Smooth muscle cell of bladder (primary cell): ENCODE data around the gene NAGK. TPM values are rescaled to one million over a fixed set of nuclear protein-coding genes. Genes with fewer than 3 reads are reported as not detected.

Experiments
- total RNA-seq: library from RNA; depleted of rRNA; stranded (reverse); fragments of >200 nt; gene quantifications from 2 replicates; pipeline ENCODE4 v1.2.3, GENCODE V29; 2014

Gene NAGK
- 45.4 and 60.7 TPM in 2 replicates for total RNA-seq

DNA sequence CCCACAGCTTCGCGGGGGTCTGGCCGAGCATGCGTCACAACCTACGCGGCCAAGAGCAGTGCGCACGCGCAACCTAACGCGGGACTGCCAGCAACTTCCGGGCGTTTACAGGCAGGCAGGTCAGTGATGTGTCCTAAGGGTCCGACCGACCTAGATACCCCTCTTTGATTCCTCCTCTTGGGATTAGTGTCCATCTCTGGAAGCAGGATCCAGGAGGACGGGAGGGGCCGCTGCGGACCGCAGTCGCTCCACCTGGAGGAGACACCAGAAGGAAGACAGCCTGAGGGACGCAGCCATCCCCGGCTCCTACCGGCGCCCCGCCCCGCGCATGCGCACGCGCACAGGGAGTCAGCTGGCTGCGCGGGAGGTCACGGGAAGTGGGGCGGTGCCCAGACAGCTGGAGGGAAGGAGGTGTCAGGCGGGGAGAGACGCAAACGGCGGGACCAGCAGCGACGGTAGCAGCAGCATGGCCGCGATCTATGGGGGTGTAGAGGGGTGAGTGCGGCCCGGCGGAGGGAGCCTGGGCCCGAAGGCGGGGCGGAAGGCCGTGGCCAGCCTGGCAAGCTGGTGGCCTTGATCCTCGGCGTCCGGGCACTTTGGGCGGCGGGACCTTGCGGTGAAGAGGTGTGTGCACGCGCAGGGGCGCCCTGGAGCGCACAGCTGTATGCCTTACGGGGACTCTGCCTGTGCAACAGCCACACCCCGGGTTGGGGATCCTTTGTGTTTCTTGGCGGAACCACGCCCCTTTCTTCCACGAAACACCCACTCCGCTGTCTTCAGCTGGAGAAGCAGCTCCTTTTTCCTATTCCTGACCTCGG, at the start of gene NAGK:
TSS of gene NAGK (plus strand) at position 431 of the 818 bp plus-strand sequence. CDS start at position 467, 36 bp downstream.

Other genes with a start within 250 kb of the NAGK start
- gene CLEC4F, start 248.0 kb upstream of the NAGK start, total RNA-seq = not detected in 2 replicates
- gene CD207, start 232.8 kb upstream of the NAGK start, total RNA-seq = not detected in 2 replicates
- 0.55 and 0.85 TPM in 2 replicates for gene VAX2, start 168.1 kb upstream of the NAGK start, total RNA-seq
- 0.18 and 0.71 TPM in 2 replicates for gene ATP6V1B1, start 132.7 kb upstream of the NAGK start, total RNA-seq
- gene ANKRD53, start 90.0 kb upstream of the NAGK start, total RNA-seq = 0.14 and 0.37 TPM in 2 replicates
- gene TEX261, start 73.8 kb upstream of the NAGK start, total RNA-seq = 20.2 and 24.3 TPM in 2 replicates
- gene MCEE, start 61.6 kb downstream of the NAGK start, total RNA-seq = 23.0 and 24.7 TPM in 2 replicates
- gene MPHOSPH10, start 62.0 kb downstream of the NAGK start, total RNA-seq = 18.1 and 19.5 TPM in 2 replicates
- gene PAIP2B, start 158.5 kb downstream of the NAGK start, total RNA-seq = 0.85 and 0.92 TPM in 2 replicates